ENCODE data around the gene PRAC2.

PRAC2 gene

GRCh38 chr17:48738424-48738802 lies 15.4 kb downstream of the PRAC2 start:
- POLR2A ChIA-PET = no interaction called here
- H3K4me3 ChIP-seq (ENCODE audit: low read depth, low read length) = no peak overlapping the region
- no peak for DNase-seq (ENCODE audit: low read depth, low spot score)
- TF ChIP-seq CTCF (IDR thresholded peaks at IDR 0.05; ENCODE audit: insufficient read depth, low read length, missing control alignments) = no peak
- CTCF ChIA-PET = interaction anchor here (1.0 to 8.7 kb wide), 4 partner anchors 13 to 60 kb away, joined by 3 to 72 read pairs (median 7); partner anchors contain the start of genes PRAC1 and PRAC2

GRCh38 chr17:48738803-48739526 lies 16.0 kb downstream of the PRAC2 start:
- ChIA-PET CTCF (interaction anchor here (0.9 to 8.7 kb wide), 4 partner anchors 14 to 140 kb away, joined by 3 to 72 read pairs (median 8); partner anchors contain the start of genes PRAC1 and PRAC2), POLR2A (no interaction called here)
- H3K4me3 ChIP-seq (ENCODE audit: low read depth, low read length) = no peak overlapping the region
- TF ChIP-seq CTCF (IDR thresholded peaks at IDR 0.05; ENCODE audit: insufficient read depth, low read length, missing control alignments) = no peak
- DNase-seq (ENCODE audit: low read depth, low spot score) = no peak

- POLR2A ChIA-PET = no interaction called here
These were observed 17.6 kb downstream of the PRAC2 start for GRCh38 chr17:48740537-48740936.

GRCh38 chr17:48745381-48746275 lies 22.6 kb downstream of the PRAC2 start:
- TF ChIP-seq CTCF (IDR thresholded peaks at IDR 0.05; ENCODE audit: insufficient read depth, low read length, missing control alignments) = no peak
- POLR2A ChIA-PET = no interaction called here
- H3K4me3 ChIP-seq (ENCODE audit: low read depth, low read length) = no peak overlapping the region
- DNase-seq (ENCODE audit: low read depth, low spot score) = no peak
- CTCF ChIA-PET = interaction anchor here (0.7 to 4.3 kb wide), 5 partner anchors 10 to 134 kb away, joined by 3 to 22 read pairs (median 5); partner anchors contain the start of gene PRAC2

More at GRCh38 chr17:48740537-48740936, 17.6 kb downstream of the PRAC2 start:
- H3K4me3 ChIP-seq (ENCODE audit: low read depth, low read length) = no peak overlapping the region
- DNase-seq (ENCODE audit: low read depth, low spot score) = no peak
- no peak for TF ChIP-seq CTCF (IDR thresholded peaks at IDR 0.05; ENCODE audit: insufficient read depth, low read length, missing control alignments)
- CTCF ChIA-PET = interaction anchor here (1.2 to 3.4 kb wide), 2 partner anchors 51 to 62 kb away, joined by 5 to 11 read pairs; no protein-coding TSS in a partner anchor

GRCh38 chr17:48746916-48747444 lies 24.0 kb downstream of the PRAC2 start:
- no peak overlapping the region for H3K4me3 ChIP-seq (ENCODE audit: low read depth, low read length)
- CTCF ChIA-PET = interaction anchor here (1.2 kb wide), 1 partner anchor 20 kb away, joined by 3 read pairs; no protein-coding TSS in a partner anchor
- no peak for DNase-seq (ENCODE audit: low read depth, low spot score)
- no peak for TF ChIP-seq CTCF (IDR thresholded peaks at IDR 0.05; ENCODE audit: insufficient read depth, low read length, missing control alignments)
- POLR2A ChIA-PET = no interaction called here
